Stimulated activated naive B cell treated with anti-CD40 and anti-IgM and Interleukin-4, amounts not matched to agents 10 μg/mL and 1 μg/mL and 100 μg/mL, for 72 hours (primary cell): ENCODE measurements around the gene DUOX1.
A peak's percentile ranks its signal among the peaks of the same experiment; 100 is the strongest.
"Not testable (repeated sequence)": the region's sequence is repeated elsewhere in the genome, so short reads cannot be mapped to it uniquely, and the experiment has no call there.

Source experiments
- ATAC-seq, 2 donors: fragments of 150-1000 bp; cut with Tn5 transposase; replicated peaks; 2 replicates each; pipeline ENCODE4 v1.10.0; 2021; ENCODE audit warnings: moderate library complexity in 1 of 2
- DNase-seq: peaks from one replicate; pipeline ENCODE4 v3.0.0; 2021
- H3K27ac Mint-ChIP-seq: one replicate; pipeline ENCODE4 v1.8.0; 2022; ENCODE audit warnings: mild to moderate bottlenecking, mixed read lengths
- H3K27me3 Mint-ChIP-seq, 2 donors: one replicate each; pipeline ENCODE4 v1.8.0; 2022; ENCODE audit warnings: mixed read lengths in 2 of 2
- H3K36me3 Mint-ChIP-seq, 2 donors: one replicate each; pipeline ENCODE4 v1.8.0; 2022; ENCODE audit warnings: mixed read lengths in 2 of 2, mild to moderate bottlenecking in 1 of 2
- H3K4me1 Mint-ChIP-seq, 2 donors: one replicate each; pipeline ENCODE4 v1.8.0; 2022; ENCODE audit warnings: mixed read lengths in 2 of 2, mild to moderate bottlenecking in 1 of 2
- H3K4me3 Mint-ChIP-seq, 2 donors: one replicate each; pipeline ENCODE4 v1.8.0; 2022; ENCODE audit warnings: mild to moderate bottlenecking in 2 of 2, mixed read lengths in 2 of 2, moderate library complexity in 1 of 2
- H3K9me3 Mint-ChIP-seq, 2 donors: one replicate each; pipeline ENCODE4 v1.8.0; 2022; ENCODE audit warnings: mixed read lengths in 2 of 2, mild to moderate bottlenecking in 1 of 2

The DUOX1 gene

DNA sequence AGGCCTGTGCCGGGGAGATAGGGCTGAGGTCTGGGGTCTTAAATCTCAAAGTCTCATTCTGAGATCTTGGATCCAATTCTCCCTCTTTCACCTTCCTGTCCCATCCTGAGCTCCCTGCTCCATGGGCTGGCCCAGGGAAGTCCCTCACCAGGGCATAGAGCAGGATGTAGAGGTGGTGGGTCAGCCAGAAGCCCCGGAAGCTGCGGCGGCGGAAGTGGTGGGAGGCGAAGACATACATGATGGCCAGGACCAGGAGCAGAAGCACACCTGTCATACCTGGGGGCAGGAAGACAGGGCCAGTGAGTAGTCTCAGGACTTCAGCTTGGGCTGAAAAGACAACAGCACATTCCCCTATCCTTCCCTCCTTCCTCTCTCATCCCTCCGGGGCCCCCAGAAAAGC is 32.3 kb upstream of the DUOX1 start:
- Mint-ChIP-seq H3K4me1 (no peaks in the 10 kb centered on the region), H3K27ac (no peak overlapping the region), H3K27me3 (peaks cover 8 to 37% of the 10 kb centered on the region in 2 donors), H3K9me3 (peaks cover 0 to 3% of the 10 kb centered on the region in 2 donors), H3K36me3 (no peaks in the 10 kb centered on the region), H3K4me3 (no peak overlapping the region)
- DNase-seq, result no peak
- no peak for ATAC-seq

GRCh38 chr15:45099549-45100165 is 30.1 kb upstream of the DUOX1 start:
- Mint-ChIP-seq H3K4me3 (no peak overlapping the region), H3K4me1 (no peaks in the 10 kb centered on the region), H3K9me3 (no peaks in the 10 kb centered on the region), H3K36me3 (no peaks in the 10 kb centered on the region), H3K27ac (no peak overlapping the region), H3K27me3 (peaks cover 13 to 41% of the 10 kb centered on the region in 2 donors)
- ATAC-seq (no peak), DNase-seq (no peak)

DNA sequence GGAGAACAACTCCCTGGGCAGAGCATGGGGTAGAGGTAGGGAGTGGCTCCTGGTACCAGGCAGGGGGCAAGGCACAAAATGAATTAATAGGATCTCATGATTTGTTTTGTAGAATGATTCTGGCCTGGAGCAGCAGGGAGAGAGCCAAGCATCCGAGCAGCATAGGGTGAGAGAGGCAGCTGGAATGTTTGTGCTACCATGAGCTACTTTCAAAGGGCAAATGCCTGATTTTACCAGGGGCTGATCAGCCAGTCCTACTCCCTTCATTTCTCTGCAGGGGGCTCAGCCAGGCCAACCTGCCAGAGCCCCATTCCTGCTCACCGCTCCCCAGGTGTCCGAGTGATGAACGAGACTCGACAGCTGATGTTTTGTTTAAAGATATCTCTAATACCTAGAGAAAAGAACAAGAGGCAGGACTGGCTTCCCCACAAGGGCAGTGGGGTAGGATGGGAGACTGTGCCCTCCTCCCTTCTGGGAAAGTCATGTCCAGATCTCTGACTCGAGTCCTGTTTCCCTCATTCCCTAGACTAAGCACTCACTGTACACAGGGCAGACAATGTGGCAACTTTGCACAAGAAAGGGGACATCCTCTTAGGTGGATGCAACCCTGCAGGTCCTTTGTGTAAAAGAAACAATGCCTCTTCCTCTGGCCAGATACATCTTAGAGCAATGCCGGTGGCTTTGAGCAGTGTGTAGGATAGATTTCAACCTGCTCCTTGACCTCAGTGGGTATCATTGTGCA is 28.7 kb upstream of the DUOX1 start:
- Mint-ChIP-seq H3K9me3 (no peaks in the 10 kb centered on the region), H3K27me3 (peaks cover 18 to 51% of the 10 kb centered on the region in 2 donors), H3K4me3 (no peak overlapping the region), H3K27ac (no peak overlapping the region), H3K4me1 (no peaks in the 10 kb centered on the region), H3K36me3 (no peaks in the 10 kb centered on the region)
- DNase-seq, result no peak
- no peak for ATAC-seq

- no peak for DNase-seq
- Mint-ChIP-seq H3K9me3 (no peaks in the 10 kb centered on the region), H3K27me3 (peaks cover 24 to 58% of the 10 kb centered on the region in 2 donors), H3K4me3 (no peak overlapping the region), H3K36me3 (no peaks in the 10 kb centered on the region), H3K27ac (no peak overlapping the region), H3K4me1 (no peaks in the 10 kb centered on the region)
- no peak for ATAC-seq
Measured at GRCh38 chr15:45101749-45102148, 28.0 kb upstream of the DUOX1 start.

GRCh38 chr15:45102226-45102625 is 27.6 kb upstream of the DUOX1 start:
- DNase-seq (no peak), ATAC-seq (no peak)
- H3K9me3 Mint-ChIP-seq, result no peaks in the 10 kb centered on the region
- H3K36me3 Mint-ChIP-seq, result no peaks in the 10 kb centered on the region
- no peak overlapping the region for H3K4me3 Mint-ChIP-seq
- H3K4me1 Mint-ChIP-seq, result no peaks in the 10 kb centered on the region
- peaks cover 27 to 61% of the 10 kb centered on the region in 2 donors for H3K27me3 Mint-ChIP-seq
- H3K27ac Mint-ChIP-seq, result no peak overlapping the region

DNA sequence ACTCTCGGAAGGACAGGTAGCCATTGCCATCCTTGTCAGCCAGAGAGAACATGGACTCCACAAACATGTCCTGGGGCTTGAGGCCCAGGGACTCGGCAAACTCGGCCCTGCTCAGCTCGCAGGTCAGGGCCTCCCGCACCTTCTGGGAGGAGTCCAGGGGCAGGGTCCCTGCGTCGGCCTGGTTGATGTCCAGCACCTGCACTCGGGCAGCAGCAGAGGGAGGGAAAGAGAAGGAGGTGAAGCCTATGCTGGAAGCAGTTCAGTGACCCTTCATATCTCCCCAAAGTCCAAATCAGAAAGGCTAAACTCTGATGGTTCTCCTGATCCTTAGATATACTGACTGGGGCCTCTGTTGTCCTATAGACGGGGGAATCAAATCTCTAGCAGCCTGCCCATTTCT is 25.6 kb upstream of the DUOX1 start:
- H3K9me3 Mint-ChIP-seq, DNase-seq, ATAC-seq, H3K4me1 Mint-ChIP-seq, H3K4me3 Mint-ChIP-seq, H3K36me3 Mint-ChIP-seq, H3K27ac Mint-ChIP-seq: not testable (repeated sequence)
- peaks cover 29 to 74% of the 10 kb centered on the region in 2 donors for H3K27me3 Mint-ChIP-seq

DNA sequence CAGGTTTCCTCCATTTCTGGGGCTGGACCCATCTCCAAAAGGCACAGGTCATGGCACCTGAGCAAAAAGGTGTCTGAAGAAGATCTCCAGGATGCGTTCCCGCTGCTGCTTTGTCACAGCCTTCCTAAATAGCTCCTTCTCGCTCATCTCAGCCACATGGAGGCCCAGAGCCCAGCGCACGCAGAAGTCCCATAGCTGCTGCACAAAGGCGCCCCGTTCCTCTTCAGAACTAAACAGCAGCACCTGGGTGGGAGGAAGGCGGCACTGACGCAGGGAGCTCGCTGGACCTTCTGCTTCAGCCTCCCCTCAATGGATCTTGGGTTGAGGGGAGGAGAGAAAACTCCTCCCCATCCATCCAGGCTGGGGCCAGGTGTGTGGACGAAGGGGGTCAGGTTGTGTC is 24.2 kb upstream of the DUOX1 start:
- ATAC-seq, result no peak
- peaks cover 35 to 74% of the 10 kb centered on the region in 2 donors for H3K27me3 Mint-ChIP-seq

GRCh38 chr15:45106002-45106790 is 23.6 kb upstream of the DUOX1 start:
- ATAC-seq, result no peak
- H3K4me3 Mint-ChIP-seq, result no peak overlapping the region
- peaks cover 2 to 6% of the 10 kb centered on the region in 2 donors for H3K4me1 Mint-ChIP-seq
- DNase-seq, result no peak
- H3K27ac Mint-ChIP-seq, result no peak overlapping the region
- H3K36me3 Mint-ChIP-seq, result no peaks in the 10 kb centered on the region
- H3K27me3 Mint-ChIP-seq, result peaks cover 36 to 75% of the 10 kb centered on the region in 2 donors
- no peaks in the 10 kb centered on the region for H3K9me3 Mint-ChIP-seq

More for the DNA sequence above, 24.2 kb upstream of the DUOX1 start:
- H3K27ac Mint-ChIP-seq, result no peak overlapping the region
- H3K4me3 Mint-ChIP-seq, result no peak overlapping the region
- H3K4me1 Mint-ChIP-seq, result peaks cover 1 to 4% of the 10 kb centered on the region in 2 donors
- DNase-seq, result no peak
- no peaks in the 10 kb centered on the region for H3K9me3 Mint-ChIP-seq
- H3K36me3 Mint-ChIP-seq, result no peaks in the 10 kb centered on the region

DNA sequence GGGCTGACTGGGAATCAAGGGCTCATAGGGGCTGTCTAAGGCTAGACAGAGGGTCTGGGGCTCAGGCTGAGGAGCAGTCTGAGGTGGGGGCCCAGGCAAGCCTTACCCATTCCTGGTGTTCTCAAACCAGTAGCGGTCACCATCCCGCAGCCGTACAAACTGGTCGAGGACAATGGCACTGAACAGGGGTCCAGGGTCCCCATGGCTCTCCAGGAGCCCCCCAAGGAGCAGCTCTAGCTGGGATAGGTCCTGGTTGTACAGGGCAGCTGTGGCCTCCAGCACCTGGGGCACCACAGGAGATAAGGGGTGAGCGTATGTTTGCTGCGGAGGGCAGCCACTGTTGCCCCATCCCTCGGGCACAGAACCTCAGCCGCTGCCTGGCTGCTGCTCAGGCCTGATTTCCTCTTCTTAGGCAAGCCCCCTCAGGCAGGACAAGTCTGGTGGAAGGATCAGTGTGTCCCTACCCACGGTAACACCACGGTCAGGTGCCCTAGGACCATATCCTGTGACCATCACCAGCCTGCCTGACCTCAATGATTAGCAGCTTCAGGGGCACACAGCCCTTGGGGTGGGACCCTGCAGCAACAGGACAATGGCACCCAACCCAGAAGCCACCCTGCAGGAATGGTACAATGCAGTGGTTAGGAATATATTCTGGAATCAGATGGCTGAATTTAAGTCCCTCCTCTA is 21.7 kb upstream of the DUOX1 start:
- no peak for ATAC-seq
- Mint-ChIP-seq H3K4me3 (no peak overlapping the region), H3K27ac (no peak overlapping the region), H3K9me3 (no peaks in the 10 kb centered on the region), H3K27me3 (peaks cover 50 to 79% of the 10 kb centered on the region in 2 donors), H3K36me3 (no peaks in the 10 kb centered on the region), H3K4me1 (peaks cover 12 to 20% of the 10 kb centered on the region in 2 donors)
- DNase-seq, result no peak

- H3K4me1 Mint-ChIP-seq, result peaks cover 28 to 42% of the 10 kb centered on the region in 2 donors
- peaks cover 67 to 85% of the 10 kb centered on the region in 2 donors for H3K27me3 Mint-ChIP-seq
- H3K27ac Mint-ChIP-seq, result no peak overlapping the region
- no peak for DNase-seq
- H3K9me3 Mint-ChIP-seq, result no peaks in the 10 kb centered on the region
- no peak for ATAC-seq
- H3K4me3 Mint-ChIP-seq, result no peak overlapping the region
- no peaks in the 10 kb centered on the region for H3K36me3 Mint-ChIP-seq
Measured at GRCh38 chr15:45110256-45110820, 19.5 kb upstream of the DUOX1 start.

DNA sequence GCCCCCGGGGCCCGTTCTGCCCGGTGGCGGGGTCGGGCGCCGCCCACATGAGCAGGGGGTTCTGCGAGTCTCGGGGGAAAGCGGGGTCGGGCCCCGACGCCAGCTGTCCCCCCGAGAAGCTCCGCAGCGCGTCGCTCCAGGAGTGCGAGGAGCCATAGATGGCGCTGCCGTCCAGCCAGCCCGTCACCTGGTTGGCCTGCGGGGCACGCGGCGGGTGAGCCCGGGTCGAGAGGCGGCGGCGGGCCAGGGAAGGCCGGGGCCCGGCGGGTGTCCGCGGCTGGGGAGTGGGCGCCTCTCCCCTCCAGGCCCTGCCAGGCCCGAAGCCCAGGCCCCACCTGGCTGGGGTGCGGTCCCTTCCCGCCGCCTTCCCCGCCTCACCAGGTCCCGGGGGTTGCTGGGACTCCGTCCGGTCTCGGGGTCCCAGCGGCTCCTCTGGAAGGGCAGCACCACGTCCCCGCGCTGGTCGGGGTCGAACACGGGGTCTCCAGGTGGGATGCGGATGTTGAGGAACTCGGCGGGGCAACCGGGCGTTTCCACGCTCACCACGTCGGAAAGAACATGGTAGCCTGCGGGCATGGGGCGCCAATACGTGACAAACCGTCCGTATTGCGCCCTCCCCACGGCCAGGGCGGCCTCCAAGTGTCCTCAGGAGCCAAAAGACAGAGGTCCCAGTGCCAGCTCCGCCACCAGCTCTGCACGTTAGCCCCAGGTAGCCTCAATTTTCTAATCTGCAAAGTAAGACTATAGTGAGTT is 18.2 kb upstream of the DUOX1 start:
- DNase-seq (no peak), ATAC-seq (no peak)
- H3K27ac Mint-ChIP-seq, result peak overlapping the region; percentile 62
- H3K4me1 Mint-ChIP-seq, result peaks cover 33 to 54% of the 10 kb centered on the region in 2 donors
- no peaks in the 10 kb centered on the region for H3K36me3 Mint-ChIP-seq
- H3K4me3 Mint-ChIP-seq, result peak overlapping the region in 1 of 2 donors; percentile 73
- no peaks in the 10 kb centered on the region for H3K9me3 Mint-ChIP-seq
- peaks cover 69 to 85% of the 10 kb centered on the region in 2 donors for H3K27me3 Mint-ChIP-seq

DNA sequence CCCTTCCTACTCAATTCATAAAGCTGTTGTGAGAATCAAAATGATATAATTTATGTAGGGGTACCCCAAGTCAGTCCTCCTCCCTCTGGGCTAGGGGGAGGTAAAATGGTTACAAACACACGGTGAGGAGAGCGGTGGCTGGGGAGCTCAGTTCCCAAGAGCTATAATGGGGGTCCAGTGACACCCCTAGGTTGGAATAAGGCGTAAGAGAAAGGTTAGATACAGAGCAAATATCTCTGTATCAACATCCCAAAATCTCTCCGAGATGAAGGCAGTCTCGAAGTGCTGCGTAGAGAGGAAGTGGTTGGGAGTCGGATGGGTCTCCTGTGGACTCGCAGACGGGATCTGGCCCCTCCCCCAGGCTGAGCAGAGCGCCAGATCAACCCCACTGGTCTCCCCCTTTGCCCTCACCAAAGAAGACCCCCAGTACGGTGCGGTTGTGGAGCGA is 17.6 kb upstream of the DUOX1 start:
- H3K36me3 Mint-ChIP-seq, result no peaks in the 10 kb centered on the region
- ATAC-seq (no peak), DNase-seq (no peak)
- peak overlapping the region; percentile 16 for H3K27ac Mint-ChIP-seq
- peak overlapping the region; percentile 68 to 73 for H3K4me3 Mint-ChIP-seq
- peaks cover 36 to 58% of the 10 kb centered on the region in 2 donors for H3K4me1 Mint-ChIP-seq
- H3K27me3 Mint-ChIP-seq, result peaks cover 68 to 84% of the 10 kb centered on the region in 2 donors
- H3K9me3 Mint-ChIP-seq, result no peaks in the 10 kb centered on the region
